HepG2 (cell line): Measurements from ENCODE around the gene RNF114. TPM values are rescaled to one million over a fixed set of nuclear protein-coding genes. Genes with fewer than 3 reads are reported as not detected.

Source experiments
- ARNT2 ChIP-seq: sonication (generic); formaldehyde crosslinking; IDR thresholded peaks from 2 replicates; pipeline ENCODE4 v1.8.0; 2022; ENCODE audit warnings: mild to moderate bottlenecking, low read depth, missing genetic modification reagents, moderate library complexity
- BCLAF1 ChIP-seq: fragments of 450-650 bp; IDR thresholded peaks from 2 replicates; pipeline ENCODE4 v1.6.1; 2017; ENCODE audit warnings: mild to moderate bottlenecking
- DDIT3 ChIP-seq: sonication (generic); formaldehyde crosslinking; IDR thresholded peaks from 2 replicates; pipeline ENCODE4 v1.4.0; 2020; ENCODE audit warnings: mild to moderate bottlenecking, missing genetic modification reagents
- DR1 ChIP-seq: sonication (generic); formaldehyde crosslinking; IDR thresholded peaks from 2 replicates; pipeline ENCODE4 v1.8.0; 2021; ENCODE audit warnings: mild to moderate bottlenecking, missing genetic modification reagents, inconsistent platforms
- FLYWCH1 ChIP-seq: sonication (generic); formaldehyde crosslinking; IDR thresholded peaks from 2 replicates; pipeline ENCODE4 v1.8.1; 2023; ENCODE audit warnings: mild to moderate bottlenecking, missing genetic modification reagents
- KLF16 ChIP-seq, 2 experiments: sonication (generic) in 1 of 2; formaldehyde crosslinking in 1 of 2; IDR thresholded peaks; 2 replicates each; pipeline versions ENCODE4 v1.6.1 to v1.8.0; 2016 to 2023; ENCODE audit warnings: missing genetic modification reagents in 2 of 2, missing compliant biosample characterization in 1 of 2
- MEIS1 ChIP-seq: sonication (generic); formaldehyde crosslinking; IDR thresholded peaks from 2 replicates; pipeline ENCODE4 v1.9.0; 2021; ENCODE audit warnings: mild to moderate bottlenecking, missing genetic modification reagents, moderate library complexity, borderline replicate concordance
- MXD1 ChIP-seq: sonication (generic); formaldehyde crosslinking; IDR thresholded peaks from 2 replicates; pipeline ENCODE4 v1.4.0; 2020; ENCODE audit warnings: mild to moderate bottlenecking, missing genetic modification reagents
- NCOA2 ChIP-seq: sonication (generic); formaldehyde crosslinking; IDR thresholded peaks from 2 replicates; pipeline ENCODE4 v1.8.0; 2022; ENCODE audit warnings: inconsistent platforms
- RFX5 ChIP-seq: IDR thresholded peaks from 2 replicates; pipeline ENCODE4 v1.6.1; 2011; ENCODE audit warnings: low read depth, low read length, improper control_type of control experiment
- SIN3A ChIP-seq: IDR thresholded peaks from 2 replicates; pipeline ENCODE4 v1.6.1; 2011; ENCODE audit warnings: low read depth, mild to moderate bottlenecking, control low read depth, low read length, borderline replicate concordance
- SPEN ChIP-seq: sonication (generic); formaldehyde crosslinking; IDR thresholded peaks from 2 replicates; pipeline ENCODE4 v1.5.1; 2020; ENCODE audit warnings: low read depth, mild to moderate bottlenecking, missing genetic modification reagents
- ZFP62 ChIP-seq: sonication (generic); formaldehyde crosslinking; IDR thresholded peaks from 2 replicates; pipeline ENCODE4 v1.4.0; 2020; ENCODE audit warnings: missing genetic modification reagents
- ZFX ChIP-seq: sonication (generic); formaldehyde crosslinking; IDR thresholded peaks from 2 replicates; pipeline ENCODE4 v1.4.0; 2020; ENCODE audit warnings: mild to moderate bottlenecking, low read depth, missing genetic modification reagents, moderate library complexity
- ZFY ChIP-seq: sonication (generic); formaldehyde crosslinking; IDR thresholded peaks from 2 replicates; pipeline ENCODE4 v1.4.0; 2020; ENCODE audit warnings: missing genetic modification reagents
- ZGPAT ChIP-seq: IDR thresholded peaks from 2 replicates; pipeline ENCODE4 v1.6.1; 2016; ENCODE audit warnings: mild to moderate bottlenecking
- ZMYM3 ChIP-seq: sonication (generic); formaldehyde crosslinking; IDR thresholded peaks from 2 replicates; pipeline ENCODE4 v1.5.1; 2020; ENCODE audit warnings: mild to moderate bottlenecking, missing genetic modification reagents
- ZNF263 ChIP-seq: sonication (generic); formaldehyde crosslinking; IDR thresholded peaks from 2 replicates; pipeline ENCODE4 v1.4.0; 2020; ENCODE audit warnings: missing genetic modification reagents
- ZNF512B ChIP-seq: sonication (generic); formaldehyde crosslinking; IDR thresholded peaks from 2 replicates; pipeline ENCODE4 v1.5.1; 2020; ENCODE audit warnings: missing genetic modification reagents, mild to moderate bottlenecking, borderline replicate concordance
- ZNF703 ChIP-seq: sonication (generic); formaldehyde crosslinking; IDR thresholded peaks from 2 replicates; pipeline ENCODE4 v1.5.1; 2020; ENCODE audit warnings: missing genetic modification reagents, mild to moderate bottlenecking, moderate library complexity, borderline replicate concordance
- polyA plus RNA-seq, 8 experiments: library from polyadenylated mRNA; depleted of rRNA in 3 of 8; stranded (reverse) in 7 of 8; unstranded in 1 of 8; fragments of >200 nt; fragmentation: Illumina TruSeq in 4 of 8; extraction: Trizol in 4 of 8; gene quantifications; 2 replicates each; pipeline versions ENCODE4 v1.2.1 to v1.2.3, GENCODE V29; 2011 to 2016; ENCODE audit warnings: low read depth in 4 of 8, missing spikeins in 1 of 8, mixed read lengths in 1 of 8; ENCODE audit not compliant: insufficient read depth in 1 of 8
- total RNA-seq, 5 experiments: library from RNA; depleted of rRNA; stranded (reverse); fragments of >200 nt; fragmentation: Illumina TruSeq; extraction: Trizol; gene quantifications; 2 replicates each; pipeline ENCODE4 v1.2.3, GENCODE V29; 2016; ENCODE audit warnings: low read depth in 1 of 5

Gene RNF114
- total and polyA plus RNA-seq, 2 of the 13 experiments (the other 11 are each of a cell fraction or from before 2014, with no cell fraction given), result 119 to 126 TPM

- TF ChIP-seq KLF16 (CRISPR knock-in tag; IDR thresholded peaks at IDR 0.05) (peak in 1 of 2 experiments; percentile 62; a peak in 2 of 4 replicates), ZMYM3 (CRISPR knock-in tag) (no peak), SPEN (CRISPR knock-in tag) (no peak), MEIS1 (CRISPR knock-in tag) (no peak), ZNF512B (CRISPR knock-in tag) (no peak), ZGPAT (CRISPR knock-in tag) (peak; percentile 48; the same call in 1 of the 2 replicates), MXD1 (CRISPR knock-in tag) (no peak), RFX5 (no peak), ZFY (no peak), ZNF703 (CRISPR knock-in tag) (no peak), DR1 (CRISPR knock-in tag) (no peak), ARNT2 (CRISPR knock-in tag) (no peak), ZFP62 (no peak), ZNF263 (no peak), FLYWCH1 (CRISPR knock-in tag) (no peak), NCOA2 (CRISPR knock-in tag) (peak; percentile 48; the same call in 1 of the 2 replicates), DDIT3 (CRISPR knock-in tag) (no peak), SIN3A (no peak), BCLAF1 (no peak), ZFX (no peak)
Measured at GRCh38 chr20:49899541-49900383, 36.4 kb upstream of the RNF114 start (continued).
